ENCODE results near the gene SYDE2. TPM values are rescaled to one million over a fixed set of nuclear protein-coding genes. Genes with fewer than 3 reads are reported as not detected.

Gene SYDE2
- total and polyA plus RNA-seq, 9 of the 15 experiments (the other 6 are each of a cell fraction or from before 2014, with no cell fraction given), result 0.39 to 8.7 (median 4.5) TPM

DNA sequence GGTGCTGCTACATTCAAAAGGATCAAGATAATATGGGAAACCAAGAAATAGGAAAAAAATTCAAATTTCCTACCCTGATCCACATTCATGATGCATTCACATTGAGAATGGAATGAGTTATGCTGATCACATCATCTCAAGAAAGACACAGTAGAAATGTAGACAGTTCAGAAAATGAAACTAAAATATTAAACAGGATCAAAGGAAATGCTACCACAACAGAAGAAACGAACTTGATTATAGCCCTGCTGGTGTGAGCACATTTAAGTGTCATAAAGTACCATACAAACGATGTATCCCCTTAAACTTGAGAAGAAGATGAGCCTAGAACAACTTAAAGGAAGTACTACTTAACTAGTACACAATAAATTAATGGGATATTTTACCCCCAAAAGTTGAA is 21.3 kb downstream of the SYDE2 start:
- Histone ChIP-seq H2AFZ (ENCODE audit: low read depth, low read length) (no peak overlapping the region), H4K20me1 (replicated peaks; ENCODE audit: control insufficient read depth, insufficient read depth, low read length) (no peaks in the 10 kb centered on the region), H3K9me3 (replicated peaks; ENCODE audit: control insufficient read depth, insufficient read depth, low read depth, low read length) (no peaks in the 10 kb centered on the region), H3K4me1 (replicated peaks in 1 of 2; ENCODE audit: control insufficient read depth in 2 of 2, insufficient read depth in 2 of 2, low read length in 2 of 2) (no peaks in the 10 kb centered on the region), H3K36me3 (ENCODE audit: control insufficient read depth, insufficient read depth, low read length) (peaks cover 22% of the 10 kb centered on the region), H3K4me2 (ENCODE audit: insufficient read depth, low read length) (no peak overlapping the region), H3K4me3 (no peak overlapping the region), H3K9me1 (ENCODE audit: control insufficient read depth, insufficient read depth, low read length) (no peaks in the 10 kb centered on the region), H3K9ac (ENCODE audit: insufficient read depth in 1 of 2, low read depth in 2 of 2, low read length in 2 of 2) (no peak overlapping the region), H3K27ac (ENCODE audit: extremely low read depth, low read depth, low read length) (no peak overlapping the region), H3K27me3 (ENCODE audit: control insufficient read depth in 2 of 2, insufficient read depth in 2 of 2, low read length in 2 of 2) (no peaks in the 10 kb centered on the region), H3K79me2 (ENCODE audit: control insufficient read depth, insufficient read depth, low read length) (peaks cover 6% of the 10 kb centered on the region; the same call in 2 of the 3 replicates)
- no peak for ATAC-seq
- WGBS (ENCODE audit: insufficient coverage, low coverage, missing lambda C conversion rate), result 32% methylated on average over 2 of the region's 2 CpGs
- BruUV-seq (replicated peaks), result no TSS peak
- in situ Hi-C loops (cut with MboI) (no loop called here), intact Hi-C loops (cut with micrococcal nuclease) (no loop called here)
- TF ChIP-seq, protein P1, sequence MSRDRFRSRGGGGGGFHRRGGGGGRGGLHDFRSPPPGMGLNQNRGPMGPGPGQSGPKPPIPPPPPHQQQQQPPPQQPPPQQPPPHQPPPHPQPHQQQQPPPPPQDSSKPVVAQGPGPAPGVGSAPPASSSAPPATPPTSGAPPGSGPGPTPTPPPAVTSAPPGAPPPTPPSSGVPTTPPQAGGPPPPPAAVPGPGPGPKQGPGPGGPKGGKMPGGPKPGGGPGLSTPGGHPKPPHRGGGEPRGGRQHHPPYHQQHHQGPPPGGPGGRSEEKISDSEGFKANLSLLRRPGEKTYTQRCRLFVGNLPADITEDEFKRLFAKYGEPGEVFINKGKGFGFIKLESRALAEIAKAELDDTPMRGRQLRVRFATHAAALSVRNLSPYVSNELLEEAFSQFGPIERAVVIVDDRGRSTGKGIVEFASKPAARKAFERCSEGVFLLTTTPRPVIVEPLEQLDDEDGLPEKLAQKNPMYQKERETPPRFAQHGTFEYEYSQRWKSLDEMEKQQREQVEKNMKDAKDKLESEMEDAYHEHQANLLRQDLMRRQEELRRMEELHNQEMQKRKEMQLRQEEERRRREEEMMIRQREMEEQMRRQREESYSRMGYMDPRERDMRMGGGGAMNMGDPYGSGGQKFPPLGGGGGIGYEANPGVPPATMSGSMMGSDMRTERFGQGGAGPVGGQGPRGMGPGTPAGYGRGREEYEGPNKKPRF (IDR thresholded peaks at IDR 0.05; ENCODE audit: low read depth, low read length), result no peak
- TF ChIP-seq KLF6 (CRISPR knock-in tag; IDR thresholded peaks at IDR 0.05; ENCODE audit: borderline replicate concordance), result no peak
- no peak for TF ChIP-seq KLF16 (IDR thresholded peaks at IDR 0.05)
- TF ChIP-seq, protein P2, sequence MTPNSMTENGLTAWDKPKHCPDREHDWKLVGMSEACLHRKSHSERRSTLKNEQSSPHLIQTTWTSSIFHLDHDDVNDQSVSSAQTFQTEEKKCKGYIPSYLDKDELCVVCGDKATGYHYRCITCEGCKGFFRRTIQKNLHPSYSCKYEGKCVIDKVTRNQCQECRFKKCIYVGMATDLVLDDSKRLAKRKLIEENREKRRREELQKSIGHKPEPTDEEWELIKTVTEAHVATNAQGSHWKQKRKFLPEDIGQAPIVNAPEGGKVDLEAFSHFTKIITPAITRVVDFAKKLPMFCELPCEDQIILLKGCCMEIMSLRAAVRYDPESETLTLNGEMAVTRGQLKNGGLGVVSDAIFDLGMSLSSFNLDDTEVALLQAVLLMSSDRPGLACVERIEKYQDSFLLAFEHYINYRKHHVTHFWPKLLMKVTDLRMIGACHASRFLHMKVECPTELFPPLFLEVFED (CRISPR knock-in tag; conservative IDR thresholded peaks at IDR 0.05), result no peak
- TF ChIP-seq PTBP1 (IDR thresholded peaks at IDR 0.05; ENCODE audit: low read depth, low read length), result no peak
- TF ChIP-seq ZNF217 (CRISPR knock-in tag; IDR thresholded peaks at IDR 0.05), result no peak
- TF ChIP-seq TGIF2 (CRISPR knock-in tag; IDR thresholded peaks at IDR 0.05), result no peak
- TF ChIP-seq NR1H2 (CRISPR knock-in tag; IDR thresholded peaks at IDR 0.05), result no peak
- no peak for TF ChIP-seq ZNF3 (CRISPR knock-in tag; IDR thresholded peaks at IDR 0.05)
- TF ChIP-seq, protein P3, sequence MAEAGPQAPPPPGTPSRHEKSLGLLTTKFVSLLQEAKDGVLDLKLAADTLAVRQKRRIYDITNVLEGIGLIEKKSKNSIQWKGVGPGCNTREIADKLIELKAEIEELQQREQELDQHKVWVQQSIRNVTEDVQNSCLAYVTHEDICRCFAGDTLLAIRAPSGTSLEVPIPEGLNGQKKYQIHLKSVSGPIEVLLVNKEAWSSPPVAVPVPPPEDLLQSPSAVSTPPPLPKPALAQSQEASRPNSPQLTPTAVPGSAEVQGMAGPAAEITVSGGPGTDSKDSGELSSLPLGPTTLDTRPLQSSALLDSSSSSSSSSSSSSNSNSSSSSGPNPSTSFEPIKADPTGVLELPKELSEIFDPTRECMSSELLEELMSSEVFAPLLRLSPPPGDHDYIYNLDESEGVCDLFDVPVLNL (CRISPR knock-in tag; IDR thresholded peaks at IDR 0.05; ENCODE audit: low read depth), result no peak
- no peak for TF ChIP-seq EP400 (IDR thresholded peaks at IDR 0.05)
- no peak for TF ChIP-seq CBX5 (IDR thresholded peaks at IDR 0.05; ENCODE audit: borderline replicate concordance, low read depth)
- DNase-seq (ENCODE audit: extremely low read depth in 1 of 4, low spot score in 3 of 4), result no peak
- CTCF ChIA-PET (ENCODE audit: low intra/inter-chr PET ratio), result no interaction called here
- FAIRE-seq, result no peak
- POLR2A ChIA-PET, result no interaction called here
